ENCODE results near the gene HELZ. TPM values are rescaled to one million over a fixed set of nuclear protein-coding genes. Genes with fewer than 3 reads are reported as not detected.

The HELZ gene
- total RNA-seq, 1 experiment from 2014 or later: 40.5 TPM

DNA sequence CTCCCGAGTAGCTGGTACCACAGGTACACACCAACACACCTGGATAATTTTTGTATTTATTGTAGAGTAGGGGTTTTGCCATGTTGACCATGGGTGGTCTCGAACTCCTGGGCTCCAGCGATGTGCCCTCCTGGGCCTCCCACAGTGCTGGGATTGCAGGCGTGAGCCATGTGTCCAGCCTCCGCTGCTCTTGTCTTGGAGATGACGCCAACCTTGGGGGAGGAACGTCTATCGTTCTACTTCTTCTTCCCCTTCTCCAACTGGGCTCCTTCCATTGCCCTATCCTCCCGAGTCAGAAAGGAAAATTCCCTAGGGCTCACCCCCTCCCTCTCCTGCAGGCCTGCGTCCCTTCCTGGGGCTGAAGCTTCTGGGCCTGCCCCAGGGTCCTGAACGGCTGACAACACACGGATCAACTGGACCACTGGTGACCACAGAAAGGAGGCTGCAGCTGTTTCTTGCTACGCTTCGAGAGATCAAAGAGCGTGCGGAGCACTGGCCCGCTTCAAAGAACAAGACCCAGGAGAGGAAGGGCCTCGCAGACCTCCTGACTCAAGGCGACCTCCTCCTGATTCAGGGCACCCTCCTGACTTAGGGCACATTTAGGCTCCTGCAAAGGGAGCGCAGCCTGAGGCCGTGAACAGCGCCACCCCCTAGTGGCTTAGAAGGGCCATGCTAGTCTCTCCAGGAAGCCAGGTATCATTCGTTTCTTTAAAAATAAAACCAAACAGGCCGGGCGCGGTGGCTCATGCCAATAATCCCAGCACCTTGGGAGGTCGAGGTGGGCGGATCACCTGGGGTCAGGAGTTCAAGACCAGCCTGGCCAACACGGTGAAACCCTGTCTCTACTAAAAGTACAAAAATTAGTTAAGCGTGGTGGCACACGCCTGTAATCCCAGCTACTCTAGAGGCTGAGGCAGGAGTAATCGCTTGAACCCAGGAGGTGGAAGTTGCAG is 48.5 kb upstream of the HELZ start (continued):
- TF ChIP-seq ZNF274 (IDR thresholded peaks at IDR 0.05; ENCODE audit: low read depth, low read length): no peak

GRCh38 chr17:67290711-67291291 is 45.8 kb upstream of the HELZ start:
- Histone ChIP-seq H3K9me3 (ENCODE audit: control insufficient read depth in 1 of 2, insufficient read depth in 1 of 2, low read depth in 1 of 2, low read length in 2 of 2) (no peaks in the 10 kb centered on the region), H3K27ac (ENCODE audit: low read depth, low read length) (no peak overlapping the region), H3K4me3 (replicated peaks in 1 of 2; ENCODE audit: low read depth in 1 of 2, low read length in 2 of 2) (no peak overlapping the region), H3K4me2 (ENCODE audit: low read length) (no peak overlapping the region), H3K9me2 (ENCODE audit: insufficient read depth) (no peaks in the 10 kb centered on the region), H3K4me1 (ENCODE audit: control insufficient read depth in 1 of 2, insufficient read depth in 2 of 2, low read length in 2 of 2) (peaks cover 0 to 17% of the 10 kb centered on the region in 2 experiments; a peak in 3 of 4 replicates), H4K20me1 (ENCODE audit: insufficient read depth) (no peaks in the 10 kb centered on the region), H2AFZ (ENCODE audit: low read depth, low read length, poor library complexity, severe bottlenecking) (no peak overlapping the region), H3K9ac (ENCODE audit: low read length) (no peak overlapping the region), H3K27me3 (ENCODE audit: insufficient read depth, low read length) (no peaks in the 10 kb centered on the region), H3K79me2 (ENCODE audit: insufficient read depth, low read length) (no peaks in the 10 kb centered on the region), H3K36me3 (ENCODE audit: control insufficient read depth in 1 of 2, insufficient read depth in 2 of 2, low read length in 2 of 2) (no peaks in the 10 kb centered on the region)
- TF ChIP-seq YY1 (IDR thresholded peaks at IDR 0.05; ENCODE audit: extremely low read depth, insufficient replicate concordance, low read depth, low read length): no peak
- TF ChIP-seq REST (IDR thresholded peaks at IDR 0.05; ENCODE audit: low read depth): no peak
- TF ChIP-seq, protein P1, sequence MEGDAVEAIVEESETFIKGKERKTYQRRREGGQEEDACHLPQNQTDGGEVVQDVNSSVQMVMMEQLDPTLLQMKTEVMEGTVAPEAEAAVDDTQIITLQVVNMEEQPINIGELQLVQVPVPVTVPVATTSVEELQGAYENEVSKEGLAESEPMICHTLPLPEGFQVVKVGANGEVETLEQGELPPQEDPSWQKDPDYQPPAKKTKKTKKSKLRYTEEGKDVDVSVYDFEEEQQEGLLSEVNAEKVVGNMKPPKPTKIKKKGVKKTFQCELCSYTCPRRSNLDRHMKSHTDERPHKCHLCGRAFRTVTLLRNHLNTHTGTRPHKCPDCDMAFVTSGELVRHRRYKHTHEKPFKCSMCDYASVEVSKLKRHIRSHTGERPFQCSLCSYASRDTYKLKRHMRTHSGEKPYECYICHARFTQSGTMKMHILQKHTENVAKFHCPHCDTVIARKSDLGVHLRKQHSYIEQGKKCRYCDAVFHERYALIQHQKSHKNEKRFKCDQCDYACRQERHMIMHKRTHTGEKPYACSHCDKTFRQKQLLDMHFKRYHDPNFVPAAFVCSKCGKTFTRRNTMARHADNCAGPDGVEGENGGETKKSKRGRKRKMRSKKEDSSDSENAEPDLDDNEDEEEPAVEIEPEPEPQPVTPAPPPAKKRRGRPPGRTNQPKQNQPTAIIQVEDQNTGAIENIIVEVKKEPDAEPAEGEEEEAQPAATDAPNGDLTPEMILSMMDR (IDR thresholded peaks at IDR 0.05 in 2 of 3, conservative IDR thresholded peaks at IDR 0.05 in 1 of 3; ENCODE audit: borderline replicate concordance in 1 of 3, insufficient read depth in 1 of 3, low read depth in 2 of 3, low read length in 2 of 3): no peak
- TF ChIP-seq, protein P2, sequence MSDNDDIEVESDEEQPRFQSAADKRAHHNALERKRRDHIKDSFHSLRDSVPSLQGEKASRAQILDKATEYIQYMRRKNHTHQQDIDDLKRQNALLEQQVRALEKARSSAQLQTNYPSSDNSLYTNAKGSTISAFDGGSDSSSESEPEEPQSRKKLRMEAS (IDR thresholded peaks at IDR 0.05): no peak
- no peak for TF ChIP-seq ZFX (IDR thresholded peaks at IDR 0.05)
- no peak for TF ChIP-seq FOSL1 (IDR thresholded peaks at IDR 0.05; ENCODE audit: low read depth)
- no TSS peak for BruUV-seq (replicated peaks)
- ChIA-PET CTCF (interaction anchor here (0.7 kb wide), 1 partner anchor 79 kb away, joined by 4 read pairs; no protein-coding TSS in a partner anchor), RAD21 (ENCODE audit: low non-redundant PET in 1 of 2, low total read pairs in 2 of 2, uncharacterized antibody in 2 of 2, unreplicated experiment in 2 of 2) (no interaction called here), POLR2A (no interaction called here)
- no peak for DNase-seq (ENCODE audit: low read depth, low spot score)
- no peak for ATAC-seq
- intact Hi-C loops (cut with micrococcal nuclease): no loop called here
